OCI-LY7 (cell line): Measurements from ENCODE around the gene SPINK5.
A peak's percentile ranks its signal among the peaks of the same experiment; 100 is the strongest.

Experiments
- CTCF ChIP-seq: fragments of 200-600 bp; sonication (generic); conservative IDR thresholded peaks from 2 replicates; pipeline ENCODE4 v1.5.1; 2014; ENCODE audit warnings: mild to moderate bottlenecking, antibody characterized with exemption, low read length, moderate library complexity, mixed read lengths
- EZH2phosphoT487 ChIP-seq: fragments of 200-600 bp; sonication (generic); IDR thresholded peaks from 2 replicates; pipeline ENCODE4 v1.6.1; 2018; ENCODE audit warnings: low read depth, borderline replicate concordance, mild to moderate bottlenecking, mixed run types, antibody characterized with exemption, low read length, moderate library complexity, mixed read lengths

GRCh38 chr5:148125641-148126040, 61.9 kb downstream of the SPINK5 start:
- TF ChIP-seq CTCF (peak; percentile 26; the same call in 1 of the 2 replicates), EZH2phosphoT487 (no peak)
